WTC11 (cell line): ENCODE data around the gene MECP2. TPM values are rescaled to one million over a fixed set of nuclear protein-coding genes. Genes with fewer than 3 reads are reported as not detected.

ENCODE experiments used
- ATAC-seq: fragments of 200-7000 bp; cut with Tn5 transposase; 2 replicates; pipeline ENCODE4 v1.10.0; 2021; ENCODE audit warnings: mild to moderate bottlenecking, moderate library complexity
- CTCF ChIA-PET: fragments of 300-600 bp; sonication (Branson Sonifier 250); formaldehyde crosslinking; loops from one replicate; lab custom pipeline; 2021; ENCODE audit warnings: antibody characterized with exemption; lab: Charles Lee
- POLR2A ChIA-PET: fragments of 350-600 bp; sonication (Branson Sonifier 250); formaldehyde crosslinking; loops from one replicate; lab custom pipeline; 2021; ENCODE audit warnings: antibody characterized with exemption; lab: Charles Lee
- DNase-seq: peaks from one replicate; pipeline ENCODE4 v3.0.0; 2021; ENCODE audit warnings: low spot score
- H3K27ac Mint-ChIP-seq: 2 replicates; pipeline ENCODE4 v1.8.0; 2021; ENCODE audit warnings: mixed read lengths
- H3K27me3 Mint-ChIP-seq: 2 replicates; pipeline ENCODE4 v1.8.0; 2021; ENCODE audit warnings: low read depth, mild to moderate bottlenecking, moderate library complexity, mixed read lengths
- H3K36me3 Mint-ChIP-seq: 2 replicates; pipeline ENCODE4 v1.8.0; 2021; ENCODE audit warnings: mixed read lengths
- H3K4me1 Mint-ChIP-seq: 2 replicates; pipeline ENCODE4 v1.8.0; 2022; ENCODE audit warnings: mixed read lengths
- H3K4me3 Mint-ChIP-seq: 2 replicates; pipeline ENCODE4 v1.8.0; 2021; ENCODE audit warnings: mild to moderate bottlenecking, moderate library complexity, mixed read lengths
- H3K9me3 Mint-ChIP-seq: 2 replicates; pipeline ENCODE4 v1.8.0; 2021; ENCODE audit warnings: mixed read lengths
- ATF1 ChIP-seq: sonication (generic); formaldehyde crosslinking; IDR thresholded peaks from 2 replicates; pipeline ENCODE4 v1.8.1; 2023; ENCODE audit warnings: mild to moderate bottlenecking, moderate library complexity, missing genetic modification reagents
- CBFB ChIP-seq: sonication (generic); formaldehyde crosslinking; IDR thresholded peaks from 2 replicates; pipeline ENCODE4 v1.8.1; 2022; ENCODE audit warnings: mild to moderate bottlenecking, low read depth, missing genetic modification reagents
- CREM ChIP-seq: sonication (generic); formaldehyde crosslinking; IDR thresholded peaks from 2 replicates; pipeline ENCODE4 v1.8.1; 2022; ENCODE audit warnings: mild to moderate bottlenecking, missing genetic modification reagents, moderate library complexity
- FOXJ3 ChIP-seq: sonication (generic); formaldehyde crosslinking; IDR thresholded peaks from 2 replicates; pipeline ENCODE4 v1.9.0; 2021; ENCODE audit warnings: missing genetic modification reagents, mild to moderate bottlenecking, borderline replicate concordance
- FOXK1 ChIP-seq: sonication (generic); formaldehyde crosslinking; IDR thresholded peaks from 2 replicates; pipeline ENCODE4 v1.8.0; 2022; ENCODE audit warnings: mild to moderate bottlenecking, moderate library complexity, missing genetic modification reagents
- GTF2I ChIP-seq: fragments of 250-450 bp; sonication (Bioruptor Pico); conservative IDR thresholded peaks from 2 replicates; pipeline ENCODE4 v1.4.0; 2021; ENCODE audit warnings: mild to moderate bottlenecking
- JAZF1 ChIP-seq: fragments of 250-450 bp; sonication (Bioruptor Pico); IDR thresholded peaks from 2 replicates; pipeline ENCODE4 v1.9.0; 2021; ENCODE audit warnings: moderate library complexity, mild to moderate bottlenecking, inconsistent platforms
- MXD4 ChIP-seq: fragments of 250-450 bp; sonication (Bioruptor Pico); IDR thresholded peaks from 2 replicates; pipeline ENCODE4 v1.8.0; 2021; ENCODE audit warnings: mild to moderate bottlenecking, moderate library complexity, borderline replicate concordance
- SMAD3 ChIP-seq: sonication (generic); formaldehyde crosslinking; IDR thresholded peaks from 2 replicates; pipeline ENCODE4 v1.8.0; 2022; ENCODE audit warnings: missing genetic modification reagents, mild to moderate bottlenecking, borderline replicate concordance
- SOX15 ChIP-seq: fragments of 250-450 bp; sonication (Bioruptor Pico); IDR thresholded peaks from 2 replicates; pipeline ENCODE4 v1.9.0; 2021; ENCODE audit warnings: mild to moderate bottlenecking
- SP1 ChIP-seq: sonication (generic); formaldehyde crosslinking; conservative IDR thresholded peaks from 2 replicates; pipeline ENCODE4 v1.8.1; 2022; ENCODE audit warnings: missing genetic modification reagents
- TEAD1 ChIP-seq: sonication (generic); formaldehyde crosslinking; IDR thresholded peaks from 2 replicates; pipeline ENCODE4 v1.8.0; 2022; ENCODE audit warnings: mild to moderate bottlenecking, missing genetic modification reagents
- ZBTB21 ChIP-seq: sonication (generic); formaldehyde crosslinking; IDR thresholded peaks from 2 replicates; pipeline ENCODE4 v1.8.1; 2023; ENCODE audit warnings: mild to moderate bottlenecking, missing genetic modification reagents, borderline replicate concordance
- ZNF671 ChIP-seq: fragments of 250-450 bp; sonication (Bioruptor Pico); IDR thresholded peaks from 2 replicates; pipeline ENCODE4 v1.8.0; 2021; ENCODE audit warnings: mild to moderate bottlenecking
- total RNA-seq: library from RNA; stranded (reverse); gene quantifications from 3 replicates; pipeline ENCODE4 v1.2.3, GENCODE V29; 2021
- TF ChIP-seq, protein P1 (sequence below): fragments of 250-450 bp; sonication (Bioruptor Pico); IDR thresholded peaks from 2 replicates; pipeline ENCODE4 v1.9.0; 2021; ENCODE audit warnings: mild to moderate bottlenecking, borderline replicate concordance
- TF ChIP-seq, protein P2 (sequence below): sonication (generic); formaldehyde crosslinking; IDR thresholded peaks from 2 replicates; pipeline ENCODE4 v1.8.1; 2022; ENCODE audit warnings: mild to moderate bottlenecking, missing genetic modification reagents, moderate library complexity, borderline replicate concordance
- TF ChIP-seq, protein P3 (sequence below): sonication (generic); formaldehyde crosslinking; IDR thresholded peaks from 2 replicates; pipeline ENCODE4 v1.8.1; 2022; ENCODE audit warnings: low read depth, mild to moderate bottlenecking, moderate library complexity, missing genetic modification reagents, borderline replicate concordance
- TF ChIP-seq, protein P4 (sequence below): fragments of 250-450 bp; sonication (Bioruptor Pico); IDR thresholded peaks from 2 replicates; pipeline ENCODE4 v2.1.2; 2022; ENCODE audit warnings: mild to moderate bottlenecking, moderate library complexity
- TF ChIP-seq, protein P5 (sequence below): sonication (generic); formaldehyde crosslinking; IDR thresholded peaks from 2 replicates; pipeline ENCODE4 v1.8.1; 2023; ENCODE audit warnings: mild to moderate bottlenecking, moderate library complexity, missing genetic modification reagents
- TF ChIP-seq, protein P6 (sequence below): sonication (generic); formaldehyde crosslinking; IDR thresholded peaks from 2 replicates; pipeline ENCODE4 v1.8.0; 2023; ENCODE audit warnings: missing genetic modification reagents

Gene MECP2
- total RNA-seq, 1 experiment from 2014 or later = 28.7 TPM

DNA sequence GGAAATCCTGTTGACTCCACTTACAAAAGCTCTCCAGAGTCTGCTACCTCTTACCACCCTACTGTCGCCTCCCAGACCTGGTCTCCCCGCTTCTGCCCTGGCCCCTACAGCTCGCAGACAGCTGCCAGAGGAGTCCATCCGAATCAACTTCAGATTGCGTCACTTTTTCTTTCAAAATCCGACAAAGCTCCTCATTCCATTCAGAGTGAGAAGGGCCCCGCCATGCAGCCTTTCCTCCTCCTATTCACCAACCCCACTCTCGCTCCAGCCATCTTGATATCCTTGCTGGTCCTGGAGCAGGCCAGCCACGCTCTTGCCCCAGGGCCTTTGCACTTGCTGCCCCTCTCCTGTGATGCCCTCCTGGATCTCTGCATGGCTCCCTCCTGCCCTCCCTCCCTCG, 41.3 kb upstream of the MECP2 start (continued):
- TF ChIP-seq, protein P1, sequence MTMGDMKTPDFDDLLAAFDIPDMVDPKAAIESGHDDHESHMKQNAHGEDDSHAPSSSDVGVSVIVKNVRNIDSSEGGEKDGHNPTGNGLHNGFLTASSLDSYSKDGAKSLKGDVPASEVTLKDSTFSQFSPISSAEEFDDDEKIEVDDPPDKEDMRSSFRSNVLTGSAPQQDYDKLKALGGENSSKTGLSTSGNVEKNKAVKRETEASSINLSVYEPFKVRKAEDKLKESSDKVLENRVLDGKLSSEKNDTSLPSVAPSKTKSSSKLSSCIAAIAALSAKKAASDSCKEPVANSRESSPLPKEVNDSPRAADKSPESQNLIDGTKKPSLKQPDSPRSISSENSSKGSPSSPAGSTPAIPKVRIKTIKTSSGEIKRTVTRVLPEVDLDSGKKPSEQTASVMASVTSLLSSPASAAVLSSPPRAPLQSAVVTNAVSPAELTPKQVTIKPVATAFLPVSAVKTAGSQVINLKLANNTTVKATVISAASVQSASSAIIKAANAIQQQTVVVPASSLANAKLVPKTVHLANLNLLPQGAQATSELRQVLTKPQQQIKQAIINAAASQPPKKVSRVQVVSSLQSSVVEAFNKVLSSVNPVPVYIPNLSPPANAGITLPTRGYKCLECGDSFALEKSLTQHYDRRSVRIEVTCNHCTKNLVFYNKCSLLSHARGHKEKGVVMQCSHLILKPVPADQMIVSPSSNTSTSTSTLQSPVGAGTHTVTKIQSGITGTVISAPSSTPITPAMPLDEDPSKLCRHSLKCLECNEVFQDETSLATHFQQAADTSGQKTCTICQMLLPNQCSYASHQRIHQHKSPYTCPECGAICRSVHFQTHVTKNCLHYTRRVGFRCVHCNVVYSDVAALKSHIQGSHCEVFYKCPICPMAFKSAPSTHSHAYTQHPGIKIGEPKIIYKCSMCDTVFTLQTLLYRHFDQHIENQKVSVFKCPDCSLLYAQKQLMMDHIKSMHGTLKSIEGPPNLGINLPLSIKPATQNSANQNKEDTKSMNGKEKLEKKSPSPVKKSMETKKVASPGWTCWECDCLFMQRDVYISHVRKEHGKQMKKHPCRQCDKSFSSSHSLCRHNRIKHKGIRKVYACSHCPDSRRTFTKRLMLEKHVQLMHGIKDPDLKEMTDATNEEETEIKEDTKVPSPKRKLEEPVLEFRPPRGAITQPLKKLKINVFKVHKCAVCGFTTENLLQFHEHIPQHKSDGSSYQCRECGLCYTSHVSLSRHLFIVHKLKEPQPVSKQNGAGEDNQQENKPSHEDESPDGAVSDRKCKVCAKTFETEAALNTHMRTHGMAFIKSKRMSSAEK (CRISPR knock-in tag) = no peak
- TF ChIP-seq SMAD3 (CRISPR knock-in tag) (no peak), MXD4 (no peak), ZNF671 (CRISPR knock-in tag) (no peak), FOXJ3 (CRISPR knock-in tag) (no peak), TEAD1 (CRISPR knock-in tag) (no peak)
- TF ChIP-seq, protein P2, sequence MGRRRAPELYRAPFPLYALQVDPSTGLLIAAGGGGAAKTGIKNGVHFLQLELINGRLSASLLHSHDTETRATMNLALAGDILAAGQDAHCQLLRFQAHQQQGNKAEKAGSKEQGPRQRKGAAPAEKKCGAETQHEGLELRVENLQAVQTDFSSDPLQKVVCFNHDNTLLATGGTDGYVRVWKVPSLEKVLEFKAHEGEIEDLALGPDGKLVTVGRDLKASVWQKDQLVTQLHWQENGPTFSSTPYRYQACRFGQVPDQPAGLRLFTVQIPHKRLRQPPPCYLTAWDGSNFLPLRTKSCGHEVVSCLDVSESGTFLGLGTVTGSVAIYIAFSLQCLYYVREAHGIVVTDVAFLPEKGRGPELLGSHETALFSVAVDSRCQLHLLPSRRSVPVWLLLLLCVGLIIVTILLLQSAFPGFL (CRISPR knock-in tag) = no peak

DNA sequence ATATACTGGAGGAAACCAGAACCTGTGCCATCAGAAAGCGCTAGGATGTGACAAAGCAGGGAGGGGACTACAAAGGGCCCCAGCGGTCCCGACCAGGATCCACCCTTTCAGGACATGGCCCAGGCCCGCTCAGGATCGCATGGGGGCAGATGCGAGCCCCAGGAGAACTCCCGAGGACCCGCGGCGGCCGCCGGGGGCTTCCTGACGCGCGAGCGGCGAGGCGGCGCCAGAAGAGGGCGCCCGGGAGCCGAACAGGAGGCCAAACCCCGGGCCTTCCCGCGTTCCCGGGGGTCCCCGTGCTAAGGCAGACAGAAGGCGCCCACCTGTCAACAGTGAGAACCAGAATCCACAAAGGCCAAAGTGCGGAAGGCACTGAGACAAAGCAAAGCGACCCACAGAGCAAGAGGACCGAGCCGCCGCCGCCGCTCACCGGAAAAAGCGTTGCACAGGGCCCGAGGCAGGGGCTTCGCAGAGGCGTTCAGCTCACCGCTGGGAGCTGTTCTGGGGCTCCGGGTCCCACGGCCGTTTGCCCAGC, 39.2 kb upstream of the MECP2 start:
- Mint-ChIP-seq H3K4me1 (peaks cover 9% of the 10 kb centered on the region), H3K36me3 (no peaks in the 10 kb centered on the region), H3K27me3 (peaks cover 16% of the 10 kb centered on the region), H3K4me3 (peak overlapping the region; percentile 52), H3K9me3 (no peaks in the 10 kb centered on the region), H3K27ac (no peak overlapping the region)
- ATAC-seq (peak; percentile 97), DNase-seq (peak; percentile 81)
- POLR2A ChIA-PET = no interaction called here
- CTCF ChIA-PET = interaction anchor here (0.5 to 1.0 kb wide), 8 partner anchors 11 to 275 kb away, joined by 3 to 15 read pairs (median 3); no protein-coding TSS in a partner anchor
- TF ChIP-seq FOXK1 (CRISPR knock-in tag) = no peak
- no peak for TF ChIP-seq SP1 (CRISPR knock-in tag)
- TF ChIP-seq GTF2I (CRISPR knock-in tag) = no peak
- TF ChIP-seq, protein P3, sequence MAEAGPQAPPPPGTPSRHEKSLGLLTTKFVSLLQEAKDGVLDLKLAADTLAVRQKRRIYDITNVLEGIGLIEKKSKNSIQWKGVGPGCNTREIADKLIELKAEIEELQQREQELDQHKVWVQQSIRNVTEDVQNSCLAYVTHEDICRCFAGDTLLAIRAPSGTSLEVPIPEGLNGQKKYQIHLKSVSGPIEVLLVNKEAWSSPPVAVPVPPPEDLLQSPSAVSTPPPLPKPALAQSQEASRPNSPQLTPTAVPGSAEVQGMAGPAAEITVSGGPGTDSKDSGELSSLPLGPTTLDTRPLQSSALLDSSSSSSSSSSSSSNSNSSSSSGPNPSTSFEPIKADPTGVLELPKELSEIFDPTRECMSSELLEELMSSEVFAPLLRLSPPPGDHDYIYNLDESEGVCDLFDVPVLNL (CRISPR knock-in tag) = no peak
- TF ChIP-seq, protein P4, sequence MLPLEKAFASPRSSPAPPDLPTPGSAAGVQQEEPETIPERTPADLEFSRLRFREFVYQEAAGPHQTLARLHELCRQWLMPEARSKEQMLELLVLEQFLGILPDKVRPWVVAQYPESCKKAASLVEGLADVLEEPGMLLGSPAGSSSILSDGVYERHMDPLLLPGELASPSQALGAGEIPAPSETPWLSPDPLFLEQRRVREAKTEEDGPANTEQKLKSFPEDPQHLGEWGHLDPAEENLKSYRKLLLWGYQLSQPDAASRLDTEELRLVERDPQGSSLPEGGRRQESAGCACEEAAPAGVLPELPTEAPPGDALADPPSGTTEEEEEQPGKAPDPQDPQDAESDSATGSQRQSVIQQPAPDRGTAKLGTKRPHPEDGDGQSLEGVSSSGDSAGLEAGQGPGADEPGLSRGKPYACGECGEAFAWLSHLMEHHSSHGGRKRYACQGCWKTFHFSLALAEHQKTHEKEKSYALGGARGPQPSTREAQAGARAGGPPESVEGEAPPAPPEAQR (CRISPR knock-in tag) = no peak
- TF ChIP-seq ZBTB21 (CRISPR knock-in tag) = no peak
- no peak for TF ChIP-seq CREM (CRISPR knock-in tag)
- TF ChIP-seq, protein P1 (CRISPR knock-in tag) = no peak
- TF ChIP-seq JAZF1 = no peak
- TF ChIP-seq CBFB (CRISPR knock-in tag) = no peak
- no peak for TF ChIP-seq ATF1 (CRISPR knock-in tag)
- TF ChIP-seq SOX15 (CRISPR knock-in tag) = no peak
- TF ChIP-seq, protein P5, sequence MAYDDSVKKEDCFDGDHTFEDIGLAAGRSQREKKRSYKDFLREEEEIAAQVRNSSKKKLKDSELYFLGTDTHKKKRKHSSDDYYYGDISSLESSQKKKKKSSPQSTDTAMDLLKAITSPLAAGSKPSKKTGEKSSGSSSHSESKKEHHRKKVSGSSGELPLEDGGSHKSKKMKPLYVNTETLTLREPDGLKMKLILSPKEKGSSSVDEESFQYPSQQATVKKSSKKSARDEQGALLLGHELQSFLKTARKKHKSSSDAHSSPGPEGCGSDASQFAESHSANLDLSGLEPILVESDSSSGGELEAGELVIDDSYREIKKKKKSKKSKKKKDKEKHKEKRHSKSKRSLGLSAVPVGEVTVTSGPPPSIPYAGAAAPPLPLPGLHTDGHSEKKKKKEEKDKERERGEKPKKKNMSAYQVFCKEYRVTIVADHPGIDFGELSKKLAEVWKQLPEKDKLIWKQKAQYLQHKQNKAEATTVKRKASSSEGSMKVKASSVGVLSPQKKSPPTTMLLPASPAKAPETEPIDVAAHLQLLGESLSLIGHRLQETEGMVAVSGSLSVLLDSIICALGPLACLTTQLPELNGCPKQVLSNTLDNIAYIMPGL (CRISPR knock-in tag) = peak; percentile 74; the same call in 1 of the 2 replicates
- TF ChIP-seq, protein P6, sequence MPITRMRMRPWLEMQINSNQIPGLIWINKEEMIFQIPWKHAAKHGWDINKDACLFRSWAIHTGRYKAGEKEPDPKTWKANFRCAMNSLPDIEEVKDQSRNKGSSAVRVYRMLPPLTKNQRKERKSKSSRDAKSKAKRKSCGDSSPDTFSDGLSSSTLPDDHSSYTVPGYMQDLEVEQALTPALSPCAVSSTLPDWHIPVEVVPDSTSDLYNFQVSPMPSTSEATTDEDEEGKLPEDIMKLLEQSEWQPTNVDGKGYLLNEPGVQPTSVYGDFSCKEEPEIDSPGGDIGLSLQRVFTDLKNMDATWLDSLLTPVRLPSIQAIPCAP (CRISPR knock-in tag) = no peak
